ENCODE data around the gene DHCR24. TPM values are rescaled to one million over a fixed set of nuclear protein-coding genes. Genes with fewer than 3 reads are reported as not detected.

Gene DHCR24
- total and polyA plus RNA-seq, 2 donors (not counting 3 experiments of a cell fraction or from before 2014, with no cell fraction given), result 223 to 239 TPM

- Histone ChIP-seq H3K4me2 (ENCODE audit: insufficient read depth, low read length) (no peak overlapping the region), H3K27ac (ENCODE audit: insufficient read depth, low read depth, low read length) (no peak overlapping the region), H2AFZ (ENCODE audit: low read depth, low read length) (no peak overlapping the region), H3K36me3 (ENCODE audit: control insufficient read depth in 2 of 2, extremely low read depth in 1 of 2, insufficient read depth in 2 of 2, low read length in 2 of 2) (peaks cover 18 to 24% of the 10 kb centered on the region in 2 experiments), H3K4me3 (replicated peaks in 1 of 3; ENCODE audit: insufficient read depth in 1 of 3, low read depth in 1 of 3, low read length in 3 of 3) (no peak overlapping the region), H3K79me2 (ENCODE audit: control insufficient read depth, insufficient read depth, low read length) (no peaks in the 10 kb centered on the region), H3K4me1 (ENCODE audit: control insufficient read depth, extremely low read depth, insufficient read depth, low read length) (no peaks in the 10 kb centered on the region), H3K27me3 (ENCODE audit: control insufficient read depth in 2 of 2, insufficient read depth in 2 of 2, low read length in 2 of 2) (no peaks in the 10 kb centered on the region), H3K9me3 (replicated peaks; ENCODE audit: control insufficient read depth, insufficient read depth, low read length) (no peaks in the 10 kb centered on the region), H3K9me1 (replicated peaks; ENCODE audit: control insufficient read depth, extremely low read depth, insufficient read depth, low read length) (no peaks in the 10 kb centered on the region), H4K20me1 (replicated peaks; ENCODE audit: control insufficient read depth, extremely low read depth, insufficient read depth, low read length) (no peaks in the 10 kb centered on the region), H3K9ac (replicated peaks; ENCODE audit: extremely low read depth, insufficient read depth, low read length) (no peak overlapping the region)
- no peak for DNase-seq (ENCODE audit: low read depth, low spot score)
- POLR2A ChIA-PET, result no interaction called here
- BruUV-seq (replicated peaks), result no TSS peak
- TF ChIP-seq JUN (IDR thresholded peaks at IDR 0.05; ENCODE audit: borderline replicate concordance, insufficient read depth, insufficient read length, low read depth) (no peak), CTCF (IDR thresholded peaks at IDR 0.05; ENCODE audit: extremely low read depth in 1 of 2, insufficient read depth in 1 of 2, low read depth in 1 of 2, low read length in 2 of 2) (no peak), MAX (IDR thresholded peaks at IDR 0.05; ENCODE audit: insufficient read depth, insufficient read length) (no peak), GATA2 (IDR thresholded peaks at IDR 0.05; ENCODE audit: insufficient read depth, insufficient read length, low read depth, low read length) (no peak), FOS (IDR thresholded peaks at IDR 0.05; ENCODE audit: borderline replicate concordance, insufficient read depth, low read length) (no peak), POLR2A (IDR thresholded peaks at IDR 0.05; ENCODE audit: low read depth, low read length) (no peak), MYC (IDR thresholded peaks at IDR 0.05; ENCODE audit: low read depth, low read length) (no peak)
- FAIRE-seq, result no peak
- intact Hi-C loops (cut with micrococcal nuclease) (no loop called here), dilution Hi-C loops (cut with MboI; ENCODE audit: extremely low pct_ligation_motif_present, low sequenced_read_pairs) (no loop called here)
- CTCF ChIA-PET, result no interaction called here
Observed at GRCh38 chr1:54863267-54863665, 23.7 kb downstream of the DHCR24 start.

All from endothelial cell of umbilical vein (primary cell).